GM12875 (cell line): ENCODE data around the gene RAB3GAP1.

Experiments used
- H3K4me3 ChIP-seq: one replicate; pipeline ENCODE4 v1.5.1; 2011; ENCODE audit warnings: low read depth, low read length, control low read depth
- CTCF ChIP-seq: IDR thresholded peaks from 2 replicates; pipeline ENCODE4 v1.5.1; 2011; ENCODE audit warnings: low read depth, mild to moderate bottlenecking, control low read depth, inconsistent platforms, low read length, moderate library complexity, borderline replicate concordance; ENCODE audit not compliant: insufficient read depth

Gene RAB3GAP1

DNA sequence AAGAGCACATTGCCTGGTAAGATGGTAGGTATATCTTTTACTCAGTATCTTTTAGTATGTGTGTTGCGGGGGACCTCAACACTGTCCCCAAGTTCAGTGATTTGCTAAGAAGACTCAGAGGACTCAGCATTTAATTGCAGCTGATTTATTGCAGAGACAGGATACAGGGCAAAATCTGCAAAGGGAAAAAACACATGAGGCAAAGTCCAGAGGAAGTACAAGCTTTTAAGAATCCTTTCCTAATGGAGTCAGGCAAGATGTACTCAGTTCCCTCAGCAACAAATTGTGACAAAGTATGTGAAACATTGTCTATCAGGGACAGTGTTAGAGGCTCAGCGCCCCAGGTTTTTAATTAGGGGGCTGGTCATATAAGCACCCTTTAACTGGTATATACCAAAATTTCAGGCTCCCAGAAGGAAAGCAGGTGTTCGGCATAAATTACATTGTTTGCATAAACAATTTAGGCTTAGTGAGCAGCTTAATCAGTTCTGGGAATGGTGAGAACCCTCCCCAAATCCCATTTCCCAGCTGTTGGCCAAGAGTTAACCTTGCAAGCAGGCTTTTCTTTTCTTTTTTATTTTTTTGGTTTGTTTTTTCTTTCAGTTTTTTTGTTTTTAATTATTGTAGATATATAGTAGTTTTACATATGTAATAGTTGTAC, 41.7 kb downstream of the RAB3GAP1 start:
- no peak for TF ChIP-seq CTCF
- no peak overlapping the region for H3K4me3 ChIP-seq

GRCh38 chr2:135094508-135094907, 42.4 kb downstream of the RAB3GAP1 start:
- no peak overlapping the region for H3K4me3 ChIP-seq
- no peak for TF ChIP-seq CTCF

GRCh38 chr2:135095591-135095990, 43.5 kb downstream of the RAB3GAP1 start:
- H3K4me3 ChIP-seq, result no peak overlapping the region
- no peak for TF ChIP-seq CTCF

- no peak overlapping the region for H3K4me3 ChIP-seq
- TF ChIP-seq CTCF, result no peak
These were observed 44.8 kb downstream of the RAB3GAP1 start for GRCh38 chr2:135096665-135097446.

- no peak for TF ChIP-seq CTCF
- no peak overlapping the region for H3K4me3 ChIP-seq
These were observed 45.6 kb downstream of the RAB3GAP1 start for GRCh38 chr2:135097532-135098231.

DNA sequence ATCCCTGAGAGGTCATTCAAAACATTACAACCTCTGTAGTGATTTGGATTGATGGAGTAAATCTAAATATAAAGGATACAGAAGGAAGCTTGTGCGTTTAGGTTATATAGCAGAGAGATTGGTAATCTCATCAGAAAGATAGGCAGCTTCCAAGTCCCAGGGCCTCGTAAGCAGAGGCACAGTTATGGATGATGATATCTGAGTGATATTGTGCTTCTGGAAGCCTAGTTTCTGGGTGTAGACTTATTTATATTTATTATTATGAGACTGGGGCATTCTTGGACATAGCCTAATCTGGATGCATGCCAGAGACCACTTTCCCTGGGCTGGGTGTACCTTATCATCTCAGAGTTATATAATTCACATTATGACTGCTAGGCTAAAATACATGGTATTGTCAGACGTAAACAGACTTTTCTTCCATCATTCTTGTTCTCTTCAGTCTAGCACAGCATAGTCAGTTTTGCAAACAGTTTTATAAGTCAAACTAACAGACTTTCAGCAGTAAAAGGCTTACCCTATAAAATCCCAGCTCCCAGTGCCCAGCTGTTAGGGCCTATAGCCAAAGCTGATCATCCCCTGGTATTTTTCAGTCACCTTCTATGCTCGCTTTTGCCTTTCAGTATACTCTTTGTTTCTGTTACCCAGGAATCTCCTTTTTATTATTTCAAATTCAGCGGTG, 47.9 kb downstream of the RAB3GAP1 start:
- TF ChIP-seq CTCF, result no peak
- H3K4me3 ChIP-seq, result no peak overlapping the region
